A673 (cell line): ENCODE data around the gene EEF1B2. TPM values are rescaled to one million over a fixed set of nuclear protein-coding genes. Genes with fewer than 3 reads are reported as not detected.
"Not testable (repeated sequence)": the region's sequence is repeated elsewhere in the genome, so short reads cannot be mapped to it uniquely, and the experiment has no call there.

Source experiments
- BruUV-seq: library from RNA; stranded (reverse); fragments of 400-500 nt; replicated peaks from 2 replicates; lab custom pipeline; 2021; lab: Mats Ljungman, UMichigan
- CTCF ChIA-PET: fragments of 300-600 bp; sonication (Branson Sonifier 250); formaldehyde crosslinking; loops from one replicate; lab custom pipeline; 2022; ENCODE audit warnings: antibody characterized with exemption; lab: Charles Lee
- POLR2A ChIA-PET: fragments of 300-600 bp; sonication (Branson Sonifier 250); formaldehyde crosslinking; loops from one replicate; lab custom pipeline; 2022; ENCODE audit warnings: antibody characterized with exemption; ENCODE audit not compliant: low non-redundant PET; lab: Charles Lee
- DNase-seq: peaks from one replicate; pipeline ENCODE4 v3.0.0-alpha.2; 2015; ENCODE audit warnings: low spot score
- H3K27ac ChIP-seq: fragments of 200-600 bp; sonication (generic); 2 replicates; pipeline ENCODE4 v1.5.1; 2016; ENCODE audit warnings: mixed run types, low read depth, mild to moderate bottlenecking, mixed read lengths, antibody characterized with exemption, low read length; ENCODE audit not compliant: poor library complexity, severe bottlenecking
- H3K27me3 ChIP-seq: fragments of 200-600 bp; sonication (generic); replicated peaks from 2 replicates; pipeline ENCODE4 v1.6.1; 2017; ENCODE audit warnings: mixed run types, low read depth, mild to moderate bottlenecking, mixed read lengths, antibody characterized with exemption, low read length; ENCODE audit not compliant: insufficient read depth, poor library complexity
- H3K36me3 ChIP-seq: fragments of 200-600 bp; sonication (generic); 2 replicates; pipeline ENCODE4 v1.6.1; 2016; ENCODE audit warnings: mixed run types, mild to moderate bottlenecking, mixed read lengths, antibody characterized with exemption, low read length; ENCODE audit not compliant: insufficient read depth, poor library complexity, severe bottlenecking
- H3K4me1 ChIP-seq: fragments of 200-600 bp; sonication (generic); 2 replicates; pipeline ENCODE4 v1.6.1; 2017; ENCODE audit warnings: mixed run types, mild to moderate bottlenecking, mixed read lengths, antibody characterized with exemption, low read length; ENCODE audit not compliant: insufficient read depth, poor library complexity, severe bottlenecking
- H3K4me3 ChIP-seq: fragments of 200-600 bp; sonication (generic); 2 replicates; pipeline ENCODE4 v1.5.1; 2016; ENCODE audit warnings: low read depth, mixed run types, mild to moderate bottlenecking, mixed read lengths, low read length; ENCODE audit not compliant: poor library complexity, severe bottlenecking
- H3K9me3 ChIP-seq: fragments of 200-600 bp; sonication (generic); 2 replicates; pipeline ENCODE4 v1.6.1; 2016; ENCODE audit warnings: mixed run types, low read depth, mild to moderate bottlenecking, mixed read lengths, antibody characterized with exemption, low read length; ENCODE audit not compliant: poor library complexity, severe bottlenecking
- EZH2 ChIP-seq: fragments of 200-600 bp; sonication (generic); IDR thresholded peaks from 2 replicates; pipeline ENCODE4 v1.6.1; 2017; ENCODE audit warnings: borderline replicate concordance, low read depth, mild to moderate bottlenecking, mixed read lengths, antibody characterized with exemption, low read length; ENCODE audit not compliant: poor library complexity, severe bottlenecking
- intact Hi-C: fragments of 100-400 bp; cut with micrococcal nuclease; formaldehyde crosslinking; loops from one replicate; pipeline ENCODE4 v1.10.0; 2022; ENCODE audit not compliant: unreplicated experiment
- total RNA-seq: library from RNA; stranded (reverse); gene quantifications from 2 replicates; pipeline ENCODE4 v1.2.3, GENCODE V29; 2021
- TF ChIP-seq, protein P1 (sequence below): fragments of 300-800, 200-600 bp; sonication (generic); conservative IDR thresholded peaks from 2 replicates; pipeline ENCODE4 v1.5.1; 2017; ENCODE audit warnings: low read depth, mild to moderate bottlenecking, antibody characterized with exemption, low read length, moderate library complexity, mixed read lengths

The EEF1B2 gene
- total RNA-seq, 1 experiment from 2014 or later = 629 TPM

DNA sequence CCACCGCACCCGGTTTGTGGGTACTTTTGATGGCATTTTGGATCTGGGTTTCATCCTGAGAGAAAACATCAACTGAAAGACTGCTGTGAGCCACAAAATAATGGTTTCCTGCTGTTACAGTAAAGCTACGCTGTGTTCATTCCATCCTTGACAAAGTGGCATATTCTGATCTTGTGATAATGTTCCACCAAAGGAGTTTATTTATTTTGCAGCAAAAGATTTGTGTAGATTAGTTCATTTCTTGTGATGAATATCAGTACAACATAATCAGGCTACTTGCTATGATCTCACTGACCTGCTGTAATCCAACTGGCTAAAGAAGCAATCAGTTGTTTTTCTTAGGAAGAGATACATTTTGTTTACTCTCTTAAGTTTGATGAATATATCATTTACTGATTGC is 45.0 kb downstream of the EEF1B2 start:
- Histone ChIP-seq H3K27ac (no peak overlapping the region), H3K36me3 (no peaks in the 10 kb centered on the region), H3K9me3 (no peaks in the 10 kb centered on the region), H3K27me3 (no peaks in the 10 kb centered on the region), H3K4me1 (no peaks in the 10 kb centered on the region), H3K4me3 (no peak overlapping the region)
- no TSS peak for BruUV-seq
- TF ChIP-seq EZH2 = no peak
- TF ChIP-seq, protein P1, sequence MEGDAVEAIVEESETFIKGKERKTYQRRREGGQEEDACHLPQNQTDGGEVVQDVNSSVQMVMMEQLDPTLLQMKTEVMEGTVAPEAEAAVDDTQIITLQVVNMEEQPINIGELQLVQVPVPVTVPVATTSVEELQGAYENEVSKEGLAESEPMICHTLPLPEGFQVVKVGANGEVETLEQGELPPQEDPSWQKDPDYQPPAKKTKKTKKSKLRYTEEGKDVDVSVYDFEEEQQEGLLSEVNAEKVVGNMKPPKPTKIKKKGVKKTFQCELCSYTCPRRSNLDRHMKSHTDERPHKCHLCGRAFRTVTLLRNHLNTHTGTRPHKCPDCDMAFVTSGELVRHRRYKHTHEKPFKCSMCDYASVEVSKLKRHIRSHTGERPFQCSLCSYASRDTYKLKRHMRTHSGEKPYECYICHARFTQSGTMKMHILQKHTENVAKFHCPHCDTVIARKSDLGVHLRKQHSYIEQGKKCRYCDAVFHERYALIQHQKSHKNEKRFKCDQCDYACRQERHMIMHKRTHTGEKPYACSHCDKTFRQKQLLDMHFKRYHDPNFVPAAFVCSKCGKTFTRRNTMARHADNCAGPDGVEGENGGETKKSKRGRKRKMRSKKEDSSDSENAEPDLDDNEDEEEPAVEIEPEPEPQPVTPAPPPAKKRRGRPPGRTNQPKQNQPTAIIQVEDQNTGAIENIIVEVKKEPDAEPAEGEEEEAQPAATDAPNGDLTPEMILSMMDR = no peak
- intact Hi-C loops = no loop called here
- ChIA-PET CTCF (no interaction called here), POLR2A (no interaction called here)
- DNase-seq = no peak

DNA sequence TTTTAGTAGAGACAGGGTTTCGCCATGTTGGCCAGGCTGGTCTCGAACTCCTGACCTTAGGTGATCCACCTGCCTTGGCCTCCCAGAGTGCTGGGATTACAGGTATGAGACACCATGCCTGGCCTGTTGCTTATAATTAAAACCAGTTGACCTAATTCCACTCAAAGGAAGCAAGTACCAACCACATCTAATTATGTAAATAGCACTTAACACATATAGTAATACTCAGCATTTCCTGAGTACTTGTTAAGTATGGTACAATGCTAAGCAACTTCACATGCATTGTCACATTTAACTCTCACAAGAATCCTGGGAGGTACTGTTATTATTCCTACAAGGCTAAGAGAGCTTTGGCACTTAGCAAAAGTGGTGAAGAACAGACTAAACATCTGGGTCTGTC is 47.6 kb downstream of the EEF1B2 start:
- H3K4me1 ChIP-seq, POLR2A ChIA-PET, DNase-seq, H3K27ac ChIP-seq, H3K36me3 ChIP-seq, CTCF ChIA-PET, BruUV-seq, H3K27me3 ChIP-seq, H3K9me3 ChIP-seq, intact Hi-C loops, H3K4me3 ChIP-seq: not testable (repeated sequence)

DNA sequence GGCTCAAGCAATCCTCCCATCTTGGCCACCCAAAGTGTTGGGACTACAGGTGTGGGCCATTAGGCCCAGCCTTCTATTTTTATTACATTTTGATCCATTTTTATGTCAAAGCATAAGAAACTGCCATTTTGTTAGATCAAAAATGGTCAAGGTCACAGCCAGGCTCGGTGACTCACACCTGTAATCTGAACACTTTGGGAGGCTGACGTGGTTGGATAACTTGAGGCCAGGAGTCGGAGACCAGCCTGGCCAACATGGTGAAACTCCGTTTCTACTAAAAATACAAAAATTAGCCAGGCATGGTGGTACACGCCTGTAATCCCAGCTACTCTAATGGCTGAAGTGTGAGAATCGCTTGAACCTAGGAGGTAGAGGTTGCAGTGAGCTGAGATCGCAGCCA is 49.2 kb downstream of the EEF1B2 start:
- no peak for DNase-seq
- H3K27ac ChIP-seq = no peak overlapping the region
- BruUV-seq = no TSS peak
- ChIA-PET POLR2A (interaction anchor here (0.5 kb wide), 1 partner anchor 41 kb away, joined by 8 read pairs; no protein-coding TSS in a partner anchor), CTCF (no interaction called here)
- TF ChIP-seq, protein P1 = no peak
- TF ChIP-seq EZH2 = no peak
- H3K27me3 ChIP-seq = no peaks in the 10 kb centered on the region
- H3K36me3 ChIP-seq = no peaks in the 10 kb centered on the region
- H3K4me3 ChIP-seq = no peak overlapping the region
- intact Hi-C loops = no loop called here
- H3K9me3 ChIP-seq = no peaks in the 10 kb centered on the region
- no peaks in the 10 kb centered on the region for H3K4me1 ChIP-seq

DNA sequence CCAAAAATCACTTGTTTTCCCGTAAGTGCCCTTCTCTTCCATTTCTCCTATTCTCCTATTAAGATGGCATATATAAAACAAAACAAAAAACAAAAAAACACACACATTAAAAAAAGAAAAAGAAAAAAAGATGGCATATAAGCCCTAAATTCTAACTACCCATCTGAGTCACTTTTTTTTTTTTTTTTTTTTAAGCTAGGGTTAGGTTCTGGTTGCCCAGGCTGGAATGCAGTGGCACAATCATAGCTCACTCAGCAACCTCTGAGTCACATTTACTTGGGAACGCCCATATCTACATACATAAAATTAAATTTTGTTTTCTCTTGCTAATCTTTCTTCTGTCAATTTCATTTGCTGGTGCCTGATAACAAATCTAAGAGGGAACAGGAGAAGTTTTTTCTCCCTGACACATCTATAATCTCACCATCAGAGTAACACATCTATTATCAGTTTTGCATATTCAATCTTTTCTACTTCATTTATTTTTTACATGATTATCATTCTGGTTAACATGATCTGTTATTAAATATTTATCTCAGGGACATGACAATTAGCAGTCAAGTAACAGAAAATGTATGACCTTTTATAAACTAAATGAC is 52.1 kb downstream of the EEF1B2 start:
- Histone ChIP-seq H3K36me3 (no peaks in the 10 kb centered on the region), H3K4me1 (no peaks in the 10 kb centered on the region), H3K27ac (no peak overlapping the region), H3K9me3 (no peaks in the 10 kb centered on the region), H3K27me3 (no peaks in the 10 kb centered on the region), H3K4me3 (no peak overlapping the region)
- ChIA-PET CTCF (no interaction called here), POLR2A (interaction anchor here (0.6 kb wide), 1 partner anchor 263 kb away, joined by 8 read pairs; no protein-coding TSS in a partner anchor)
- no peak for DNase-seq
- TF ChIP-seq, protein P1 = no peak
- TF ChIP-seq EZH2 = no peak
- intact Hi-C loops = no loop called here
- no TSS peak for BruUV-seq
